ENCODE results near the gene CEACAM4. TPM values are rescaled to one million over a fixed set of nuclear protein-coding genes. Genes with fewer than 3 reads are reported as not detected.

The CEACAM4 gene
- total and polyA plus RNA-seq, 2 donors (not counting 1 experiment from before 2014, with no cell fraction given): 0.34 TPM; not detected in 1

GRCh38 chr19:41607668-41608067, 19.2 kb downstream of the CEACAM4 start:
- Histone ChIP-seq H3K4me1 (ENCODE audit: control insufficient read depth in 2 of 2, insufficient read depth in 2 of 2, low read length in 2 of 2) (no peaks in the 10 kb centered on the region), H3K9me3 (ENCODE audit: control extremely low read depth in 1 of 3, control insufficient read depth in 2 of 3, insufficient read depth in 1 of 3, low read length in 2 of 3) (no peaks in the 10 kb centered on the region), H3K36me3 (replicated peaks in 1 of 2; ENCODE audit: control extremely low read depth in 1 of 2, control insufficient read depth in 1 of 2, extremely low read depth in 1 of 2, insufficient read depth in 2 of 2, low read length in 1 of 2) (no peaks in the 10 kb centered on the region), H3K9ac (ENCODE audit: low read length) (no peak overlapping the region), H2AFZ (ENCODE audit: insufficient read depth, low read depth, low read length, poor library complexity, severe bottlenecking) (no peak overlapping the region), H3K27me3 (replicated peaks in 1 of 4; ENCODE audit: control extremely low read depth in 1 of 4, control insufficient read depth in 3 of 4, insufficient read depth in 4 of 4, low read length in 3 of 4) (peaks cover 0 to 11% (median 3%) of the 10 kb centered on the region in 4 experiments), H3K79me2 (ENCODE audit: control insufficient read depth, insufficient read depth, low read length) (no peaks in the 10 kb centered on the region), H3K27ac (ENCODE audit: low read length in 2 of 2) (no peak overlapping the region), H4K20me1 (ENCODE audit: control insufficient read depth, insufficient read depth, low read length, poor library complexity, severe bottlenecking) (no peaks in the 10 kb centered on the region), H3K4me3 (ENCODE audit: control extremely low read depth in 1 of 5, extremely low read depth in 1 of 5, insufficient read depth in 1 of 5, low read depth in 2 of 5, low read length in 4 of 5) (no peak overlapping the region), H3K4me2 (replicated peaks; ENCODE audit: low read depth, low read length, poor library complexity, severe bottlenecking) (no peak overlapping the region)
- Mint-ChIP-seq H3K9me3 (ENCODE audit: insufficient read depth) (no peaks in the 10 kb centered on the region), H3K27ac (no peak overlapping the region), H3K4me3 (no peak overlapping the region), H3K4me1 (no peaks in the 10 kb centered on the region), H3K27me3 (peaks cover 30% of the 10 kb centered on the region)
- ChIA-PET CTCF (no interaction called here), POLR2A (no interaction called here)
- DNase-seq: no peak
- TF ChIP-seq, protein P1, sequence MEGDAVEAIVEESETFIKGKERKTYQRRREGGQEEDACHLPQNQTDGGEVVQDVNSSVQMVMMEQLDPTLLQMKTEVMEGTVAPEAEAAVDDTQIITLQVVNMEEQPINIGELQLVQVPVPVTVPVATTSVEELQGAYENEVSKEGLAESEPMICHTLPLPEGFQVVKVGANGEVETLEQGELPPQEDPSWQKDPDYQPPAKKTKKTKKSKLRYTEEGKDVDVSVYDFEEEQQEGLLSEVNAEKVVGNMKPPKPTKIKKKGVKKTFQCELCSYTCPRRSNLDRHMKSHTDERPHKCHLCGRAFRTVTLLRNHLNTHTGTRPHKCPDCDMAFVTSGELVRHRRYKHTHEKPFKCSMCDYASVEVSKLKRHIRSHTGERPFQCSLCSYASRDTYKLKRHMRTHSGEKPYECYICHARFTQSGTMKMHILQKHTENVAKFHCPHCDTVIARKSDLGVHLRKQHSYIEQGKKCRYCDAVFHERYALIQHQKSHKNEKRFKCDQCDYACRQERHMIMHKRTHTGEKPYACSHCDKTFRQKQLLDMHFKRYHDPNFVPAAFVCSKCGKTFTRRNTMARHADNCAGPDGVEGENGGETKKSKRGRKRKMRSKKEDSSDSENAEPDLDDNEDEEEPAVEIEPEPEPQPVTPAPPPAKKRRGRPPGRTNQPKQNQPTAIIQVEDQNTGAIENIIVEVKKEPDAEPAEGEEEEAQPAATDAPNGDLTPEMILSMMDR (IDR thresholded peaks at IDR 0.05): no peak
- TF ChIP-seq EZH2 (IDR thresholded peaks at IDR 0.05; ENCODE audit: borderline replicate concordance, insufficient read depth, low read depth, low read length, poor library complexity, severe bottlenecking): no peak
- ATAC-seq (ENCODE audit: low read depth): no peak
- WGBS (ENCODE audit: insufficient coverage): 100% methylated on average over 1 of the region's 1 CpG
- intact Hi-C loops (cut with micrococcal nuclease): no loop called here

DNA sequence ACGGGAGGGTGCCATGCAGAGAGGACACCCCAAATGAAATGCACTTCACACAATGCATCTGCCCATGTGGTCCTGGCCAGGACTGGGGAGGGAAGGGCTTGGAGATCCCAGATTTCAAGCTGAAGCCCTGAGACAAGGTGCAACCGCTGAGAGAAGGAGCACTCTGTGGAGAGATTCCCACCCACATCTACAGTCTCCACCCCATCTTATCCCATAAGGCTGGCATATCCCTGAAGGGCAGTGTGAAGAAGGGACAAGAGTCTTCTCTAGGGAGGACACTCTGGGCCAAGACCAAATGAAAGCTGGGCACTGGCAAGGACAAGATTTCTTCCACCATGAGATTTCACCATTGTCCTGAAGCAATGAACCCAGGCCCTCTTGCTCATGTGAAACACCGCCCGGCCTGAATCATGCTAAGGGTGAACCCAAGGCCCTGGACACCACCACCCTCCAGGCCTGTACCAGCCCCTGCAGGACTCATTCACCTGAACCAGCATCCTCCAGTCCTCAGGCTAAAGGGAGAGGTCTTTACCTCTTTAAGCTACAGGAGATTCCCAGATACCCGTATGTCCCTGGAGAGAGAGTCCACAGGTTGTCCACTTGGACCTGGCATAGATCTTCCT, 20.5 kb downstream of the CEACAM4 start:
- Histone ChIP-seq H3K9me3 (ENCODE audit: control extremely low read depth in 1 of 3, control insufficient read depth in 2 of 3, insufficient read depth in 1 of 3, low read length in 2 of 3) (no peaks in the 10 kb centered on the region), H4K20me1 (ENCODE audit: control insufficient read depth, insufficient read depth, low read length, poor library complexity, severe bottlenecking) (no peaks in the 10 kb centered on the region), H3K79me2 (ENCODE audit: control insufficient read depth, insufficient read depth, low read length) (no peaks in the 10 kb centered on the region), H3K9ac (ENCODE audit: low read length) (no peak overlapping the region), H2AFZ (ENCODE audit: insufficient read depth, low read depth, low read length, poor library complexity, severe bottlenecking) (no peak overlapping the region), H3K4me3 (ENCODE audit: control extremely low read depth in 1 of 5, extremely low read depth in 1 of 5, insufficient read depth in 1 of 5, low read depth in 2 of 5, low read length in 4 of 5) (no peak overlapping the region), H3K27me3 (replicated peaks in 1 of 4; ENCODE audit: control extremely low read depth in 1 of 4, control insufficient read depth in 3 of 4, insufficient read depth in 4 of 4, low read length in 3 of 4) (peaks cover 0 to 6% (median 3%) of the 10 kb centered on the region in 4 experiments), H3K27ac (ENCODE audit: low read length in 2 of 2) (no peak overlapping the region), H3K36me3 (replicated peaks in 1 of 2; ENCODE audit: control extremely low read depth in 1 of 2, control insufficient read depth in 1 of 2, extremely low read depth in 1 of 2, insufficient read depth in 2 of 2, low read length in 1 of 2) (no peaks in the 10 kb centered on the region), H3K4me1 (ENCODE audit: control insufficient read depth in 2 of 2, insufficient read depth in 2 of 2, low read length in 2 of 2) (no peaks in the 10 kb centered on the region), H3K4me2 (replicated peaks; ENCODE audit: low read depth, low read length, poor library complexity, severe bottlenecking) (no peak overlapping the region)
- CTCF ChIA-PET: interaction anchor here (3.1 kb wide), 1 partner anchor 10 kb away, joined by 12 read pairs; no protein-coding TSS in a partner anchor
- intact Hi-C loops (cut with micrococcal nuclease): no loop called here
- no peak for DNase-seq
- no peaks in the 10 kb centered on the region for H3K9me3 Mint-ChIP-seq (ENCODE audit: insufficient read depth)
- no peaks in the 10 kb centered on the region for H3K4me1 Mint-ChIP-seq
- H3K27me3 Mint-ChIP-seq: peaks cover 32% of the 10 kb centered on the region
- ATAC-seq (ENCODE audit: low read depth): no peak
- WGBS (ENCODE audit: insufficient coverage): 83% methylated on average over 4 of the region's 5 CpGs
- no peak for TF ChIP-seq EZH2 (IDR thresholded peaks at IDR 0.05; ENCODE audit: borderline replicate concordance, insufficient read depth, low read depth, low read length, poor library complexity, severe bottlenecking)
- TF ChIP-seq, protein P1 (IDR thresholded peaks at IDR 0.05): no peak
- no peak overlapping the region for H3K4me3 Mint-ChIP-seq
- POLR2A ChIA-PET: no interaction called here
- H3K27ac Mint-ChIP-seq: no peak overlapping the region

Data from B cell (primary cell).